GM06990 (cell line): ENCODE data around the gene CSAD.
A peak's percentile ranks its signal among the peaks of the same experiment; 100 is the strongest.

Experiments
- DNase-seq: peaks from one replicate; pipeline ENCODE4 v3.0.0-alpha.2; 2011; ENCODE audit not compliant: insufficient read length; ENCODE audit errors: extremely low read depth
- H3K27me3 ChIP-seq: replicated peaks from 2 replicates; pipeline ENCODE4 v1.6.0; 2011; ENCODE audit warnings: low read length; ENCODE audit not compliant: control insufficient read depth, insufficient read depth
- H3K36me3 ChIP-seq: 2 replicates; pipeline ENCODE4 v1.5.1; 2011; ENCODE audit warnings: low read length; ENCODE audit not compliant: control insufficient read depth, insufficient read depth
- H3K4me3 ChIP-seq: replicated peaks from 2 replicates; pipeline ENCODE4 v1.5.1; 2011; ENCODE audit warnings: low read depth, mild to moderate bottlenecking, control low read depth, low read length
- CTCF ChIP-seq: IDR thresholded peaks from 2 replicates; pipeline ENCODE4 v1.5.1; 2011; ENCODE audit warnings: low read length, control low read depth, mild to moderate bottlenecking, inconsistent platforms; ENCODE audit not compliant: insufficient read depth, poor library complexity, severe bottlenecking

The CSAD gene

GRCh38 chr12:53160673-53161072, 20.1 kb downstream of the CSAD start:
- H3K4me3 ChIP-seq = no peak overlapping the region
- H3K36me3 ChIP-seq = no peaks in the 10 kb centered on the region; the same call in 1 of the 2 replicates
- no peak for TF ChIP-seq CTCF
- H3K27me3 ChIP-seq = no peaks in the 10 kb centered on the region
- DNase-seq = no peak

GRCh38 chr12:53160000-53160399, 20.7 kb downstream of the CSAD start:
- DNase-seq = no peak
- no peak for TF ChIP-seq CTCF
- no peaks in the 10 kb centered on the region for H3K27me3 ChIP-seq
- H3K36me3 ChIP-seq = no peaks in the 10 kb centered on the region; the same call in 1 of the 2 replicates
- no peak overlapping the region for H3K4me3 ChIP-seq

GRCh38 chr12:53159195-53159839, 21.4 kb downstream of the CSAD start:
- peak; percentile 60 for DNase-seq
- H3K4me3 ChIP-seq = no peak overlapping the region
- no peaks in the 10 kb centered on the region for H3K27me3 ChIP-seq
- TF ChIP-seq CTCF = peak; percentile 99
- H3K36me3 ChIP-seq = no peaks in the 10 kb centered on the region; the same call in 1 of the 2 replicates

- TF ChIP-seq CTCF = no peak
- no peak overlapping the region for H3K4me3 ChIP-seq
- DNase-seq = no peak
Measured at GRCh38 chr12:53152390-53152789, 28.3 kb downstream of the CSAD start.

GRCh38 chr12:53151039-53151438, 29.7 kb downstream of the CSAD start:
- no peak for DNase-seq
- Histone ChIP-seq H3K27me3 (no peaks in the 10 kb centered on the region; the same call in 1 of the 2 replicates), H3K36me3 (no peaks in the 10 kb centered on the region), H3K4me3 (no peak overlapping the region)
- no peak for TF ChIP-seq CTCF

More at GRCh38 chr12:53152390-53152789, 28.3 kb downstream of the CSAD start:
- Histone ChIP-seq H3K27me3 (no peaks in the 10 kb centered on the region; the same call in 1 of the 2 replicates), H3K36me3 (no peaks in the 10 kb centered on the region)
